SIG-M5 treated with dmso at 0.1 percent for 504 hours (cell line): ENCODE data around the gene MRPL2.
A peak's percentile ranks its signal among the peaks of the same experiment; 100 is the strongest.
"Not testable (repeated sequence)": the region's sequence is repeated elsewhere in the genome, so short reads cannot be mapped to it uniquely, and the experiment has no call there.

ENCODE experiments used
- DNase-seq: peaks from one replicate; lab custom pipeline; 2025; ENCODE audit not compliant: unreplicated experiment; lab: John Stamatoyannopoulos, UW

The MRPL2 gene

GRCh38 chr6:43053545-43054205 lies 5.6 kb downstream of the MRPL2 start, which contains the start of gene CUL7:
CUL7 (minus strand) TSS chr6:43053851; CDS start chr6:43052788, 1,063 bp downstream.
- DNase-seq: peak; percentile 92

GRCh38 chr6:43052842-43053544 lies 6.2 kb downstream of the MRPL2 start:
- DNase-seq: peak; percentile 17

- no peak for DNase-seq
Measured at GRCh38 chr6:43052225-43052841, 6.9 kb downstream of the MRPL2 start.

GRCh38 chr6:43050981-43051380 lies 8.3 kb downstream of the MRPL2 start:
- DNase-seq: no peak

- DNase-seq: no peak
Measured at GRCh38 chr6:43047998-43048397, 11.2 kb downstream of the MRPL2 start.

- no peak for DNase-seq
Measured at GRCh38 chr6:43045371-43045930, 13.8 kb downstream of the MRPL2 start.

GRCh38 chr6:43043310-43043709 lies 15.9 kb downstream of the MRPL2 start:
- no peak for DNase-seq

GRCh38 chr6:43041475-43041874 lies 17.8 kb downstream of the MRPL2 start:
- not testable (repeated sequence) for DNase-seq

- DNase-seq: no peak
Measured at GRCh38 chr6:43040542-43041257, 18.5 kb downstream of the MRPL2 start.

GRCh38 chr6:43038727-43039126 lies 20.5 kb downstream of the MRPL2 start:
- DNase-seq: no peak

GRCh38 chr6:43037706-43038105 lies 21.5 kb downstream of the MRPL2 start:
- DNase-seq: no peak

- DNase-seq: no peak
Measured at GRCh38 chr6:43037197-43037596, 22.0 kb downstream of the MRPL2 start.

- DNase-seq: no peak
Measured at GRCh38 chr6:43036712-43037111, 22.5 kb downstream of the MRPL2 start.

GRCh38 chr6:43035495-43036194 lies 23.6 kb downstream of the MRPL2 start:
- DNase-seq: no peak

- DNase-seq: no peak
Measured at GRCh38 chr6:43034190-43034525, 25.1 kb downstream of the MRPL2 start.

GRCh38 chr6:43033496-43034189 lies 25.6 kb downstream of the MRPL2 start:
- no peak for DNase-seq

- no peak for DNase-seq
Measured at GRCh38 chr6:43032326-43032725, 26.9 kb downstream of the MRPL2 start.

- no peak for DNase-seq
Measured at GRCh38 chr6:43029120-43029519, 30.1 kb downstream of the MRPL2 start.

- DNase-seq: no peak
Measured at GRCh38 chr6:43026365-43026764, 32.9 kb downstream of the MRPL2 start.

- no peak for DNase-seq
Measured at GRCh38 chr6:43024436-43024835, 34.8 kb downstream of the MRPL2 start.
